Breast epithelium (tissue), 3 donors: ENCODE data around the gene LSS.
"Not testable (repeated sequence)": the region's sequence is repeated elsewhere in the genome, so short reads cannot be mapped to it uniquely, and the experiment has no call there.

Experiments
- CTCF ChIP-seq, 3 donors: fragments of 450-650 bp; IDR thresholded peaks; one replicate each; pipeline ENCODE4 v1.5.1; 2016 to 2017; ENCODE audit warnings: antibody characterized with exemption in 3 of 3, mild to moderate bottlenecking in 3 of 3, moderate library complexity in 3 of 3
- POLR2A ChIP-seq: fragments of 450-650 bp; IDR thresholded peaks from one replicate; pipeline ENCODE4 v1.6.1; 2016; ENCODE audit warnings: antibody characterized with exemption, mild to moderate bottlenecking, moderate library complexity

- not testable (repeated sequence) for TF ChIP-seq CTCF (IDR thresholded peaks at IDR 0.05); POLR2A
Observed at GRCh38 chr21:46200877-46201803, 27.4 kb downstream of the LSS start.
